GM19397 (cell line): ENCODE data around the gene SCEL.
"Not testable (repeated sequence)": the region's sequence is repeated elsewhere in the genome, so short reads cannot be mapped to it uniquely, and the experiment has no call there.

Experiments used
- ATAC-seq: cut with Tn5 transposase; IDR thresholded peaks from one replicate; pipeline ENCODE4 v1.9.1; 2021; ENCODE audit warnings: mild to moderate bottlenecking, moderate library complexity; ENCODE audit not compliant: unreplicated experiment

Gene SCEL

GRCh38 chr13:77660016-77660415 lies 124.5 kb downstream of the SCEL start:
- not testable (repeated sequence) for ATAC-seq

- ATAC-seq, result no peak
These were observed 125.3 kb downstream of the SCEL start for GRCh38 chr13:77660841-77661250.

- ATAC-seq, result not testable (repeated sequence)
These were observed 126.8 kb downstream of the SCEL start for GRCh38 chr13:77662301-77662700.

- ATAC-seq, result not testable (repeated sequence)
These were observed 127.3 kb downstream of the SCEL start for GRCh38 chr13:77662831-77663230.

GRCh38 chr13:77674852-77675251 lies 139.3 kb downstream of the SCEL start:
- no peak for ATAC-seq

GRCh38 chr13:77678691-77679235 lies 143.3 kb downstream of the SCEL start:
- no peak for ATAC-seq

GRCh38 chr13:77687799-77688198 lies 152.3 kb downstream of the SCEL start:
- no peak for ATAC-seq

- ATAC-seq, result no peak
These were observed 156.4 kb downstream of the SCEL start for GRCh38 chr13:77691871-77692270.

GRCh38 chr13:77692746-77693448 lies 157.4 kb downstream of the SCEL start:
- ATAC-seq, result no peak

- no peak for ATAC-seq
These were observed 158.0 kb downstream of the SCEL start for GRCh38 chr13:77693449-77693940.
